ENCODE measurements around the gene ASMT.
"Not testable (repeated sequence)": the region's sequence is repeated elsewhere in the genome, so short reads cannot be mapped to it uniquely, and the experiment has no call there.

The ASMT gene

GRCh38 chrX:1652011-1652811 is 37.4 kb downstream of the ASMT start:
- DNase-seq: peak; percentile 57

DNA sequence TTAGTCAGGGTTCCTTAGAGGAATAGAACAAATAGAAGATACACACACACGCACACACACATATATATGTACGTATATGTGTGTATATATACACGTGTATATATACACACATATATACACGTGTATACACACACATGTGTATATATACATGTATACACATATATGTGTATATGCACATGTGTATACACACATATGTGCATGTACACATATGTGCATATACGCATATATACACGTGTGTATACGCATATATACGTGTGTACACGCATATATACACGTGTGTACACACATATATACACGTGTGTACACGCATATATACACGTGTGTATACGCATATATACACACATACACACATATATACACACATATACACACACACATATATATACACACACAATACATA is 41.5 kb downstream of the ASMT start:
- no peak for DNase-seq

DNA sequence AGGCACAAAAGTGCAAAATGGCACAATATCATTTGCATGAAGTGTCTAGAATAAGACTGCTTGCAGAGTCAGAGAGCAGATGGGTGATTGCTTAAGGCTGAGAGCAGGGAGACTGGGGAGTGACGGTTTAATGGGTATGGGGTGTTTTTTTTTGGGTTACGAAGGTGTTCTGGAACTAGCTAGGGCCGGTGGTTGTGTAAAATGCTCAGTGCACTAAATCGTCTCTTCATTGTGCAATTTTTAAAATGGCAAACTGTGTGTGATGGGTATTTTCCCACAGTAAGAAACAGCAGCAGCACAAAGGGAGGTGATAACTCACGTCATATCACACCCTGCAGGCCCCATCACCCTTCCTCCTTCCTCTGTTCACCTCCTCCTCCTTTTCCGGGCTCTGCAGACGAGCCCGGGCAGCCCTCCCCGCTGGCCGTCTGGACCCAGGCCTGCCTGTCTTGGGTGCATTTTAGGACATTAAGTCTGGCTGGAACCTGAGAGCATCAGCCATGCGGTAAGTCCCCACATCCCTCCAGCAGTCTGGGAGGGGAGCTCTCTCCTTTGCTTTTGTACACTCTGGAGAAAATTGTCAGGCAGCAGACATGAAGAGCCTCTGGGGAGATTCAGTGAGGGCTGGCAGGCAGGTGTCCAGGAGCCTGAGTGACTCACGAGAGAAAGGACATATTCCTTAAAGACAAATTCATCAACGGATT is 42.7 kb downstream of the ASMT start:
- DNase-seq: peak; percentile 68

- DNase-seq: peak; percentile 13
These were observed 43.2 kb downstream of the ASMT start for GRCh38 chrX:1658071-1658491.

GRCh38 chrX:1659664-1660461 is 45.0 kb downstream of the ASMT start:
- DNase-seq: no peak

- DNase-seq: peak; percentile 88
These were observed 46.4 kb downstream of the ASMT start for GRCh38 chrX:1661048-1661921.

- DNase-seq: no peak
These were observed 47.0 kb downstream of the ASMT start for GRCh38 chrX:1661922-1662221.

DNA sequence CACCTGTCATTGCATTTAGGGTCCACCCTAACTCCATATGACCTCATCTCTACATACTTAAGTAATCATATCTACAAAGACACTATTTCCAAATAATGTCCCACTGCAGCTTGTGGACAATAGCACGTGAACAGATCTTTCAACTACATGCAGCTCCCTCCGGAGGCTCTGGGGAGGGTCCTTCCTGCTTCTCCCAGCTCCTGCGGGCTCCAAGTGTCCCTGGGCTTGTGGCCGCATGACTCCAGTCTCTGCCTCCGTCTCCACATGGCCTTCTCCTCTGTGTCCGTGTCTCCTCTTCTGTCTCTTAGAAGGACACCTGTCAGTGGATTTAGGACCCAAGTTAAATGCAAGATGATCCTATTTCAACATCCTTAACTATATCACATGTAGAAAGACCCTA is 52.7 kb downstream of the ASMT start:
- no peak for DNase-seq

DNA sequence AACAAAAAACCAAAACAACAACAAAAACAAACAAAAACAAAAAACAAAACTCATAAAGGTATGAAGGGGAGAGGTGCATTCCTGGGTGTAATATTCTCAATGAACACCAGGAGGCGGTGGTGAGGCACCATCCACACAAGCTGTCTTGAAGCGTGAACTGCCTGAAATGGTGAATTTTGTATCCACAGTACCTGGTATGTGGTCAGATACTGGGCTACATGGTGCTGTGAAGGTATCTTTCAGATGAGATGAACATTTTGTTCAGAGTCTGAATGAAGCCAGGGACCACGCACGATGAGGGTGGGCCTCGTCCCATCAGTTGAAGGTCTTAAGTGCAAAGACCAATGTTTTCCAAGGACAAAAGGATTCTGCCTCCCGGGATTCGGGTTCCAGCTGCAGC is 58.5 kb downstream of the ASMT start:
- peak; percentile 60 for DNase-seq

DNA sequence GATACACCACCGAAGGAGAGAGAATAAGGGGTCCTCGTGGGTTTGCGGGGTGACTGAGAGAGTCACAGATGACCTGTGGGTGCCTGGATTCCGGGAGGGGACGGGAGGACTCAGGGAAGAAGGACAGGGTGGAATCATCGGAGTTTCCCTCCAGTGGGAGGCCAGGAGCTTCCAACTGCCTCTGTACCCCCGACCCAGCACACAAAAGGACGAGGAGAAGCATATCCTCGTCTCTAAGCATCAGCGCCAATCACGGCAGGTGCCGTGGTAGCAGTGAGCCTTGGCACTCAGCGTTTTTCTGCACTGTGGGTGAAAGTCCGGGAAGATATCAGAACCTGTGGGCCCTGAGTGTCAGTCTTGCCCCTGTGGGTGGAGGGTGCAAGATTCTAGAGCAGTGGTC is 62.0 kb downstream of the ASMT start:
- DNase-seq: no peak

DNA sequence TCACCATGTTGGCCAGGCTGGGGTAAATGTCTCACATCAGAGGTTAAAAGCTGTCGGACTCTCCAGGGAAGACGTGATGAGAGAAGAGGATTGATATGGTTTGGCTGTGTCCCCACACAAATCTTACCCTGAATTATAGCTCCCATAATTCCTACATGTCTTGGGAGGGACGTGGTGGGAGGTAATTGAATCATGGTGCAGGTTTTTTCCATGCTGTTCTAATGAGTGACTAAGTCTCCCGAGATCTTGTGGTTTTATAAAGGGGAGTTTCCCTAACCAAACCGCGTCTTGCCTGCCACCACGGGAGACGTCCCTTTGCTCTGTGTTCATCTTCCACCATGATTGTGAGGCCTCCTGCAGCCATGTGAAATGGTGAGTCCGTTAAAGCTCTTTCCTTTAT is 64.4 kb downstream of the ASMT start:
- DNase-seq: no peak

DNA sequence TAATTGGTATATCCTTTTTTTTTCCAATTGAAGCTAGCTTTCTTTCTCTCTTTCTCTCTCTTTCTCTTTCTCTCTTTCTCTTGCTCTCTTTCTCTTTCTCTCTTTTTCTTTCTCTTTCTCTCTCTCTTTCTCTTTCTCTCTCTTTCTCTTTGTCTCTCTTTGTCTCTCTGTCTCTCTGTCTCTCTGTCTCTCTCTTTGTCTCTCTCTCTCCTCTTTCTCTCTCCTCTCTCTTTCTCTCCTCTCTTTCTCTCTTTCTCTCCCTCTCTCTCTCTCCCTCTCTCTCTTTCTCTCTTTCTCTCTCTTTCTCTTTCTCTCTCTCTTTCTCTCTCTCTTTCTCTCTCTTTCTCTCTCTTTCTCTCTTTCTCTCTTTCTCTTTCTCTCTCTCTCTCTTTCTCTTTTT is 66.6 kb downstream of the ASMT start:
- DNase-seq: no peak

DNA sequence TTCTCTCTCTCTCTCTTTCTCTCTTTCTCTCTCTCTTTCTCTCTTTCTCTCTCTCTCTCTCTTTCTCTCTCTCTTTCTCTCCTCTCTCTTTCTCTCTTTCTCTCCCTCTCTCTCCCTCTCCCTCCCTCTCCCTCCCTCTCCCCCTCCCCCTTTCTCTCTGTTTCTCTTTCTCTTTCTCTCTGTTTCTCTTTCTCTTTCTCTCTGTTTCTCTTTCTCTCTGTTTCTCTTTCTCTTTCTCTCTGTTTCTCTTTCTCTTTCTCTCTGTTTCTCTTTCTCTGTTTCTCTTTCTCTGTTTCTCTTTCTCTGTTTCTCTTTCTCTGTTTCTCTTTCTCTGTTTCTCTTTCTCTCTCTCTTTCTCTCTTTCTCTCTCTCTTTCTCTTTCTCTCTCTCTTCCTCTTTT is 67.0 kb downstream of the ASMT start:
- not testable (repeated sequence) for DNase-seq

GRCh38 chrX:1682501-1682900 is 67.6 kb downstream of the ASMT start:
- not testable (repeated sequence) for DNase-seq

- DNase-seq: not testable (repeated sequence)
These were observed 70.0 kb downstream of the ASMT start for GRCh38 chrX:1684883-1685282.

DNA sequence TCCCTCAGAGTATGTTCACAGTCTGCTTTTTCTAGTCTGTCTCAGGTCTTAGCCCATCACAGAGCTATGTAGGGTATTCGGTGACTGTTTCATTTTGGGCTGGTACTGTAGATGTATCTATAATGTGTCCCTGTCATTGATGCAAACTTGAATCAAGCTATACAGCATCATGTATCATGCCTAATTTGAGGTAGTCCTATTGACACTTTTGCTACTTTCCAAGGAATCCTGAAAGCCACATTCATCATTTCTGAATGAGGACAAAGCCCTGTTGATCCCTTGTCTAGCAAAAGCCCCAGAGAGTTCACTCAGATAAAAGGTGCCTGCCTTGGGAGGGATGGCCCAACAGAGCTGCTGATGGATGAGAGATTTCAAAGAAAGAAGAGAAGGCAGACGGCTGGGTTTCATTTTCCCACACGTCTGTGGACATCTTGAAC is 70.6 kb downstream of the ASMT start:
- not testable (repeated sequence) for DNase-seq

DNA sequence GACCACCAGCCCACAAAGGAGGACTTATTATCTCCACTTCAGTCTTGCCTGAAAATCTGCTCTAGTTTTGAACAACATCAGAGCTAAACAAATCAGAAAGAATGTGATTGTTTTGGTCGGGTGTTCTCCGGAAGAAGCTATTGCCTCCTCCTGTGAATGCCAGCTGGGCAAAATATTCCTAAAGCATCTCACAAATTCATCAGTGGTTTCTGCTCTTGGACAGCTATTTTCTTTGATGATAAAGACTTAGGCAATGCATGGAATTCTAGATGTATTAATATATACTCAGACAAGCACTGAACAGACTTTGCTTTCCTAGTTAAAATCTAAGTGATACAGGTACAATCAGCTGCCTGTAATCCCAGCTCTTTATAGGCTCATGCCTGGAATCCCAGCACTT is 71.8 kb downstream of the ASMT start:
- DNase-seq: no peak
